GM10266 (cell line): ENCODE data around the gene ARL2BP.

ENCODE experiments used
- DNase-seq: peaks from one replicate; pipeline ENCODE4 v3.0.0; 2012; ENCODE audit errors: extremely low spot score
- TF ChIP-seq, protein P1 (sequence below): IDR thresholded peaks from 2 replicates; pipeline ENCODE4 v1.5.1; 2012; ENCODE audit warnings: mild to moderate bottlenecking, low read depth; ENCODE audit not compliant: control insufficient read depth, insufficient read depth; ENCODE audit errors: missing control alignments

ARL2BP gene

DNA sequence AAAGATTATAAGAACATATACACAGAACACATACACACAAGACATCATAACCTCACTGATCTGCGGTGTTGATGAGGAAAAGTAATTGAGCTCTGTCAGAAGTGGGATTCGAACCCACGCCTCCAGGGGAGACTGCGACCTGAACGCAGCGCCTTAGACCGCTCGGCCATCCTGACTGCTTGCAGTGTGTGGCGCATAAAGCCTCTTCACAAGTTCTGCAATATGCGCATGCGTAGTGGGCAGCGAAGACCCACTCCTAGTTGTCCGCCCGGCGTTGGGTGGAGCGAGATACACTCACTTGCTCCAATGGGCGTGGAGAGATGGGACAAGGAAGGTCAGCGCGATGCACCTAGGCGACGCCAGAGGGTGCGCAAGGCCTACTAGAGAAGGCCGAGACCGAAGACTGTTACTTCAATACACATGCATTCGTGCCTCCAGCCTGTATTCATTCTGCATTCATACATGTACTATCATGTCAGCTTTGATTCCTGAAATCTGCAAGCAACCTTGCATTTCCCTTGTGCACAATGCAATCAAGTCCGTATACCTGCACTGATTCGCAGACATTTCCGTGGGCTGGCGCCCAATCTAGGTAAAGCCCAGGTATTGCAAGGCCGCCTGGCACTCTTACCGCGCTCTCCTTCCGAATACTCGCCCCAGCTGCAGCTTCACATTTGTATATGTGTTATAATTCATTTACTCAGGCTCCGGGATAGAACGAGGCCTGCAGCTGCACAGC is 55.5 kb downstream of the ARL2BP start:
- TF ChIP-seq, protein P1, sequence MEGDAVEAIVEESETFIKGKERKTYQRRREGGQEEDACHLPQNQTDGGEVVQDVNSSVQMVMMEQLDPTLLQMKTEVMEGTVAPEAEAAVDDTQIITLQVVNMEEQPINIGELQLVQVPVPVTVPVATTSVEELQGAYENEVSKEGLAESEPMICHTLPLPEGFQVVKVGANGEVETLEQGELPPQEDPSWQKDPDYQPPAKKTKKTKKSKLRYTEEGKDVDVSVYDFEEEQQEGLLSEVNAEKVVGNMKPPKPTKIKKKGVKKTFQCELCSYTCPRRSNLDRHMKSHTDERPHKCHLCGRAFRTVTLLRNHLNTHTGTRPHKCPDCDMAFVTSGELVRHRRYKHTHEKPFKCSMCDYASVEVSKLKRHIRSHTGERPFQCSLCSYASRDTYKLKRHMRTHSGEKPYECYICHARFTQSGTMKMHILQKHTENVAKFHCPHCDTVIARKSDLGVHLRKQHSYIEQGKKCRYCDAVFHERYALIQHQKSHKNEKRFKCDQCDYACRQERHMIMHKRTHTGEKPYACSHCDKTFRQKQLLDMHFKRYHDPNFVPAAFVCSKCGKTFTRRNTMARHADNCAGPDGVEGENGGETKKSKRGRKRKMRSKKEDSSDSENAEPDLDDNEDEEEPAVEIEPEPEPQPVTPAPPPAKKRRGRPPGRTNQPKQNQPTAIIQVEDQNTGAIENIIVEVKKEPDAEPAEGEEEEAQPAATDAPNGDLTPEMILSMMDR, result peak; percentile 97
- peak; percentile 92 for DNase-seq

DNA sequence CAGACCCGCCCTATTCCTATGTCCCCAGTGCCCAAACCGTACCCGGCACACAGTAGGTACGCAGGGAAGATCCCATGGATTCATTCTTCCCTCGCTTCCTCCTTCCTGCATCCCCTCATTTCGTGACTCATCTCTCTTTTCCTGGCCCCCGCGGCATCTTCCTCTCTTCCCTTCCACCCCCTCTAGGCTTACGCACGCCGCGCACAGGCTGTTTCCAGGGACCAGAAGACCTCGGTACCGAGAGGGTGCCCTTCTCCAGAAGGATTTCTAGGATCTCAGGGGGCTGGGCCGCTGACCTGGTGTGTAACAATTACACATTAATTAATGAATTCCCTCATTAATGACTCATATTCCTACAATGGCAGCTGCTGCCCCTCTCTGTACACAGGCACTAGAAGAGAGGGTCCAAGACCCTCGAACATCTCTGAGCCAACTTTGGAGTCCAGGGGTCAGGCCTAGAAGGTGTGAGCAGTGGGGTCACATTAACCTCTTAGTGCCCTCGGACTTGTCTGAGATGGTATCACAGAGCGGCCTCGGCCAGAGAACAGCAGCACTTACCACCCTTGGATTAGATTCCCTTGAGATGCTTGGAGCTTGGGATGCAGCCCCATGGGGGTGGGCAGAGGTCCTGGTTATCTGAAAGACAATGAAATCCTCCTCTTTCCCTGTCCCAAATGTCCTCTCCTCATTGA is 56.2 kb downstream of the ARL2BP start:
- DNase-seq, result no peak
- TF ChIP-seq, protein P1, result no peak
